DOHH2 (cell line): ENCODE measurements around the gene GPD1L.

Source experiments
- H3F3A ChIP-seq: fragments of 200-600 bp; sonication (generic), shearing (Covaris generic); 2 replicates; pipeline ENCODE4 v1.6.0; 2016; ENCODE audit warnings: antibody characterized with exemption, mild to moderate bottlenecking; ENCODE audit not compliant: control insufficient read depth, insufficient read depth
- H3K27ac ChIP-seq: fragments of 200-600 bp; sonication (generic); 2 replicates; pipeline ENCODE4 v1.5.1; 2014; ENCODE audit warnings: low read depth, mild to moderate bottlenecking, low read length, moderate library complexity
- H3K27me3 ChIP-seq: fragments of 200-600 bp; sonication (generic); 2 replicates; pipeline ENCODE4 v1.6.1; 2014; ENCODE audit warnings: mild to moderate bottlenecking, low read length, mixed read lengths; ENCODE audit not compliant: control insufficient read depth
- H3K36me3 ChIP-seq: fragments of 200-600 bp; sonication (generic); 2 replicates; pipeline ENCODE4 v1.6.1; 2014; ENCODE audit warnings: mild to moderate bottlenecking, low read length, moderate library complexity, mixed read lengths; ENCODE audit not compliant: control insufficient read depth
- H3K4me1 ChIP-seq: fragments of 200-600 bp; sonication (generic); 2 replicates; pipeline ENCODE4 v1.6.1; 2014; ENCODE audit warnings: mild to moderate bottlenecking, low read length, mixed read lengths; ENCODE audit not compliant: control insufficient read depth
- H3K4me2 ChIP-seq: fragments of 200-600 bp; sonication (generic); 2 replicates; pipeline ENCODE4 v1.6.0; 2014; ENCODE audit warnings: mild to moderate bottlenecking, low read length, moderate library complexity
- H3K4me3 ChIP-seq: fragments of 200-600 bp; sonication (generic); 2 replicates; pipeline ENCODE4 v1.5.1; 2014; ENCODE audit warnings: mild to moderate bottlenecking, low read length, mixed read lengths
- H3K79me2 ChIP-seq: fragments of 200-600 bp; sonication (generic); 2 replicates; pipeline ENCODE4 v1.6.1; 2014; ENCODE audit warnings: mild to moderate bottlenecking, low read length, mixed read lengths; ENCODE audit not compliant: control insufficient read depth
- H3K9me2 ChIP-seq: fragments of 200-600 bp; sonication (generic); replicated peaks from 2 replicates; pipeline ENCODE4 v1.6.1; 2014; ENCODE audit warnings: mild to moderate bottlenecking, low read length, mixed read lengths; ENCODE audit not compliant: control insufficient read depth
- H3K9me3 ChIP-seq: fragments of 200-600 bp; sonication (generic); 2 replicates; pipeline ENCODE4 v1.6.1; 2014; ENCODE audit warnings: antibody characterized with exemption, low read length, mixed read lengths; ENCODE audit not compliant: control insufficient read depth, insufficient read depth
- H4K20me1 ChIP-seq: fragments of 200-600 bp; sonication (generic); 2 replicates; pipeline ENCODE4 v1.6.0; 2014; ENCODE audit warnings: low read depth, mild to moderate bottlenecking, antibody characterized with exemption, low read length, moderate library complexity; ENCODE audit not compliant: control insufficient read depth, insufficient read depth
- CTCF ChIP-seq: fragments of 200-600 bp; sonication (generic); IDR thresholded peaks from one replicate; pipeline ENCODE4 v1.5.1; 2014; ENCODE audit warnings: antibody characterized with exemption, mild to moderate bottlenecking, low read depth, low read length; ENCODE audit not compliant: poor library complexity, severe bottlenecking
- EZH2phosphoT487 ChIP-seq: fragments of 200-600 bp; sonication (generic); IDR thresholded peaks from 2 replicates; pipeline ENCODE4 v1.6.1; 2017; ENCODE audit warnings: borderline replicate concordance, mild to moderate bottlenecking, antibody characterized with exemption, low read length, moderate library complexity, mixed read lengths

The GPD1L gene

GRCh38 chr3:32153414-32154204 is 47.2 kb downstream of the GPD1L start:
- H3K27me3 ChIP-seq = no peaks in the 10 kb centered on the region
- no peaks in the 10 kb centered on the region for H3K9me2 ChIP-seq
- no peaks in the 10 kb centered on the region; the same call in 1 of the 2 replicates for H3K36me3 ChIP-seq
- no peaks in the 10 kb centered on the region for H3F3A ChIP-seq
- no peak overlapping the region for H3K4me2 ChIP-seq
- H4K20me1 ChIP-seq = no peaks in the 10 kb centered on the region
- no peaks in the 10 kb centered on the region for H3K4me1 ChIP-seq
- H3K4me3 ChIP-seq = no peak overlapping the region
- no peaks in the 10 kb centered on the region for H3K79me2 ChIP-seq
- H3K27ac ChIP-seq = no peak overlapping the region
- no peaks in the 10 kb centered on the region for H3K9me3 ChIP-seq
- TF ChIP-seq CTCF (no peak), EZH2phosphoT487 (no peak)

GRCh38 chr3:32154205-32154579 is 47.8 kb downstream of the GPD1L start:
- no peaks in the 10 kb centered on the region for H3K27me3 ChIP-seq
- H3K27ac ChIP-seq = no peak overlapping the region
- no peaks in the 10 kb centered on the region for H3K4me1 ChIP-seq
- no peaks in the 10 kb centered on the region for H3K9me2 ChIP-seq
- no peaks in the 10 kb centered on the region for H3K36me3 ChIP-seq
- no peaks in the 10 kb centered on the region for H4K20me1 ChIP-seq
- no peak overlapping the region for H3K4me3 ChIP-seq
- H3K79me2 ChIP-seq = no peaks in the 10 kb centered on the region
- TF ChIP-seq CTCF (peak; percentile 44), EZH2phosphoT487 (no peak)
- H3K4me2 ChIP-seq = no peak overlapping the region
- H3F3A ChIP-seq = no peaks in the 10 kb centered on the region
- no peaks in the 10 kb centered on the region for H3K9me3 ChIP-seq

- no peaks in the 10 kb centered on the region for H3K4me1 ChIP-seq
- no peaks in the 10 kb centered on the region for H3K79me2 ChIP-seq
- H3K36me3 ChIP-seq = no peaks in the 10 kb centered on the region
- H3K9me3 ChIP-seq = no peaks in the 10 kb centered on the region
- no peaks in the 10 kb centered on the region for H3F3A ChIP-seq
- H3K4me2 ChIP-seq = no peak overlapping the region
- H3K9me2 ChIP-seq = no peaks in the 10 kb centered on the region
- TF ChIP-seq EZH2phosphoT487 (no peak), CTCF (no peak)
- no peaks in the 10 kb centered on the region for H3K27me3 ChIP-seq
- no peak overlapping the region for H3K4me3 ChIP-seq
- H3K27ac ChIP-seq = no peak overlapping the region
- no peaks in the 10 kb centered on the region for H4K20me1 ChIP-seq
Measured at GRCh38 chr3:32155117-32155516, 48.7 kb downstream of the GPD1L start.
